ENCODE measurements around the gene CC2D2A. TPM values are rescaled to one million over a fixed set of nuclear protein-coding genes. Genes with fewer than 3 reads are reported as not detected.

The CC2D2A gene
- 10 to 100 TPM; 19.6 to 31.3 TPM for total RNA-seq

GRCh38 chr4:15469402-15470127 lies at the start of gene CC2D2A:
Gene CC2D2A (plus strand): TSS chr4:15469882. CDS start chr4:15475933, 6,051 bp downstream.

GRCh38 chr4:15427701-15428100 lies 42.0 kb upstream of the CC2D2A start, which contains the start of gene C1QTNF7:
Gene C1QTNF7 (plus strand): TSS chr4:15428033. CDS start chr4:15435744, 7,711 bp downstream.

Small RNA genes within 50 kb of the gene (small RNA-seq; reads per million reads assigned to genes)
- 0 reads per million in 2 donors for gene AC007016.1

Other genes with a start within 250 kb of the CC2D2A start
- gene C1QTNF7, start 41.8 kb upstream of the CC2D2A start, total RNA-seq: not detected
- gene FBXL5, start 185.5 kb downstream of the CC2D2A start, total RNA-seq: 100 to 1,000 TPM; 103 to 105 TPM
- gene FAM200B, start 211.9 kb downstream of the CC2D2A start, total RNA-seq: 10 to 100 TPM; 23.1 to 31.3 TPM
- gene BST1, start 233.2 kb downstream of the CC2D2A start, total RNA-seq: 10 to 100 TPM; 14.1 to 15.3 TPM